HT-29 (cell line): ENCODE results near the gene AJUBA. TPM values are rescaled to one million over a fixed set of nuclear protein-coding genes. Genes with fewer than 3 reads are reported as not detected.
A peak's percentile ranks its signal among the peaks of the same experiment; 100 is the strongest.
"Not testable (repeated sequence)": the region's sequence is repeated elsewhere in the genome, so short reads cannot be mapped to it uniquely, and the experiment has no call there.

Experiments
- DNase-seq: peaks from one replicate; pipeline ENCODE4 v3.0.0-alpha.2; 2015; ENCODE audit warnings: low spot score
- total RNA-seq: library from RNA; depleted of rRNA; stranded (reverse); fragments of >200 nt; shearing (Covaris generic); gene quantifications from 2 replicates; pipeline ENCODE4 v1.2.3, GENCODE V29; 2014; rRNA removed

AJUBA gene
- 52.0 and 53.6 TPM in 2 replicates for total RNA-seq

DNA sequence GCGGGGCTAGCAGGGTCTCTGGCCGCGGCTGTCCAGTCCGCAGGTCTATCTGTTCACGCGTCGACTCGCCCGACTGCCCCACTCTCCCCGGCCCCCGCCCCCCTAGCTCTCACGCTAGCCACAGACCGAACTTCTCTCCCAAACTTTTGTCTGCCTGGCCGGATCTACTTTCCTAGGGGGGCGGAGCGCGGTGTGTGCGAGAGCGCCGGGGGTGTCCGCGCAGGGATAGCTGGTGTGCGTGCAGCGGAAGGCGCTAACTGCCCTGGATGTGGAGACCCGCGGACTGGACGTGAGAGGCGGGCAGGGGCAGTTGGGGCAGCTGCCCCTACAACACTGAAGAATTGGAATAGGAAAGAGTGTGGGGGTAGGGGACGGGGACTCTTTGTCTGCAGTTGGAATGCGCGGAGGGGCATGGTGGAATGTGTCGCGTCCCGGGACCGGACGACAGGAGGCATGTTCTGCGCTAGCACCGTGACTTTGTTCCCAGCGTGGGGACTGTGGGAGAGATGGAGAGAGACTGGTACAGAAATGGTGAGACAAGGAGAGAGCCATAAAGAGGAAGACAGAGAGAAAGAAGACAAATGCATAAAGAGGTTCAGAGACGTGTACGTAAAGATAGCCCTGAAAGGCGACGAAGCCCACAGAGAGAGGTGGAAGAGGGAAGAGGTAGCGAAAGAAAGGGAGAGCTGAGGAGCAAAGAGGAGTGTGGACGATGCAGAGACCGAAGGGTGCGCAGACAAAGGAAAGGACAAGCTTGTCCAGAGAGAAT lies at the start of gene AJUBA:
AJUBA (minus strand) TSS at position 75 of the 769 bp plus-strand sequence. CDS start 285 bp downstream, outside the sequence.
- DNase-seq, result peak; percentile 70

DNA sequence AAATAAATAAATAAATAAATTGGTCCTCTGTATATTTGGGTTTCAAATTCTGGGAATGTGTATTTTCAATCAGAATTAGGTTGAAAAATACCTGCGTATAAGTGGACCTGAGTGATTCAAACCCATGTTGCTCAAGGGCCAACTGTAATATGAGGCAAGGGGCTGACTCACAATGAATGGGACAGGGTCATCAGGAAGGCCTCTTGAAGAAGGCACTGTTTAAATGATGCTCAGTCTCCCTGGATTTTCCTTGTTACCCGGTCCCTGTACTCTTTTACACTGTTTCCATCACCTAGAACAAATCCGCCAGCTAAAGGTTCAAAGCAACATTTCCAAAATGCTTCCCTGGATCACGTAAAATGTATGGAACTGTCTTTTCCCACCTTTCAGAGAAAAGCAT lies 48.6 kb upstream of the AJUBA start:
- no peak for DNase-seq

DNA sequence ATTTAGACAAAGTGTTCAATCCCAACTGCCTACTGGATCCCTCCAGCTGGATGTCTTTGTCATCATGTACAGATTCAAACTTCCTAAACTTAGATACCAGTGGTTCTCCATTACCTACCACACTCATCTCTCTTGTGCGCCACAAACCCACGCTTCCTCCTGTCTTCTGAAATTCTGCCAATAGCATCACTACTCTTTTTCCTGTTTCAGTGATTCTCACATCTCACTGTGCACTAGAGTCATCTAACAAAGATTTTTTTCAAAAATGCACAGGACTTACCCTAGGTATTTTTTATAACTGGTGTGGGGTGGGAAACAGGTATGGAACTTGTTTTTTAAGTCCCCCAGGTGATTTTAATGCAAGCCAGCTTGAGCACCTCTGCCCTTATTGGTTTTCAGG lies 46.4 kb upstream of the AJUBA start:
- DNase-seq, result no peak

DNA sequence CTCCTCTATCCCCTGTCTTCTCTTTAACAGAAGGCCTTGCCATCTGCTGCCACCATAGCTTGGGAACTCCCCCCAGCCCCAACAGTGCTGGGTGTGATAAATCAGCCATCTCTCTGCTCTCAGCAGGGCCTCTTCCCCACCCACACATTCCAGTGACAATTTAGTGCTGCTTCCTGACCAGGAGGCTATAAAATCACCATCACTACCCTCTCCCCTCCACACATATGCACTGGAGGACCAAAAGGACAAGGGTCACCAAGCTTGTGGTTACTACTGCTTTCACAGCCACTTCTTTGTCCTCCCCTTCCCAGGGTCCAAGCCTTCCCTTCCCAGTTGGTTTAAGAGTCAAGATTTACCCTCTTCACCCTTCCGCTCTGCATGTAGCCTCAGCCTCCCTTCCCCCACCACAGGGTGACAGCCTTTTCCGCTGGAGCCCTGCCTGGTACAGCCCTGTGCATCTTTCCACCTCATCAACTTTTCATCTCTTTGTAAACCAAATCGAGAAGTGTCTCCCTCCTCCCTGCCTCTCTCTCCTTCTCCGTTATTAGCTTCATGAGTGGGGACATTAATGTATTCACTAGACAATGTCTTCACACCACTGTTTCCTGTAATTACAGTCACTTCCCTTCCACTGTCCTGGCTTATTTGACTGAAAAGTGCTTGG lies 42.9 kb upstream of the AJUBA start:
- peak; percentile 20 for DNase-seq

DNA sequence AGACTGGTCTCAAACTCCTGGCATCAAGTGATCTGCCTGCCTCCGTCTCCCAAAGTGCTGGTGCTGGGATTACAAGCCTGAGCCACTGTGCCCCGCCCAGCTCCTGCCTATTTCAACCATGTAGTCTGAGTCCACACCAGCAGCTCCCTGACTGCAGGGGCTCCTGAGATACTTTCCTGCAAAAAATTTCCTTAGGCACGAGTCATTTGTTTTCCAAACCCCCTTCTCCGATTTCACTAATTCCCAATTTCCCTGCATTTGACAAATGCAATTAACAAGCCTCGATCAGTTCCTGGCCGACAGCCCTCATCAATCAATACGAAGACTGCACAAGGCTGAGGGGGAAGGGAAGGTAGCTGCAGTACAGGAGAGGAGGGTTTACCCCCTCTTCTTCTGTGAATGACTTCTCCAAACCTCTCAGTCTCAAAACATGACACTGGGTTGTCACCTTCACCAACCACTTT lies 42.3 kb upstream of the AJUBA start:
- DNase-seq, result no peak

DNA sequence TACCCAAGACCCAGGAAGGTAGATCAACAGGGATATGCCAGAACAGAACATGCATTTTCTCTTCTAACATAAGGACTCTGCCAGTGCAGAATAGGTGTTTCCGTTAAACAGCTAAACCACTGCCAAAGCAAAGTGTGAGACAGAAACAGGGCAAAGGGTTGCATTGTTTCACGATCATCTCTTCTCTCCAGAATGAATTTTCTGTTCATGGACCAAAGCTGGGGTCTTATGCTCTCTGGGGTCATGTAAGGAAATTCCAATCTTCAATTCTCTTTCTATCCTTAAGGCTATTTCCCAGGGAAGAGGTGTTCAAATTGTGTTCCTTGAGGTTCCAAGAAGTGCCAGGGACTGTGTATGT lies 41.4 kb upstream of the AJUBA start:
- no peak for DNase-seq

DNA sequence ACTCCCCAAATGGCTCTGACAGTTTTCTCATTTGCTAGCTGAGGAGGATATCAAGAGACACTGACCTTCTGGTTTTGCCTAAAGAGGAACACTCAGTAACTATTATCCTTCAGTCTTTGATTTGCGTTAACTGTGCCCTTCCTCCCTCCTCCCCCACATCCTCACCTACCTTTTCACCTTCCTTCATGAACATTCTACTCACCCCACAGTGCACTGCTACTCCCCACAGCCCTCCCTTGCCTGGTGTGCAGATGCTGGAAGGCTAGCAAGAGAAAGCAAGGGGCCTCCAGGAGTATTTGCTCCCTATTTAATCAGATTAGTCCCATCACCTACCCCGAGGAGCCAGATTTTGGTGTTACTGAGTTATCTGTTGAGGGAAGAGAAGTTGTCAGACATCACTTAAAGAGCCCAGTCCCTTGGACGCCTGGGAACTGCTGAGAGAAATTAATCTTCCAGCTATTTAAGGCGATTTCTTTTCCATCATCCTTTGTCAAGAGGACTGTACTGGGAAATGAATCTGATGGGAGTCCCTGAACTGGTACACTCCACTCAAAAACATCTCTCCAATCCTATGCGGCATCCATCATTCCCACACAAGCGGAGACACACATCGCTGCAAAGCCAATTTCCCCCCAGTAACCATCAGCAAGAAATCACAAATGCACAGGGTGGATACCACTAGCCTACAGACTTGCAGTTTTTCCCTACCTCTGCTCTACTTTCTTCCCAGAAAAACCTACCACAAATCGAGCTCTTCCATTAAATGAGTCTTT lies 40.9 kb upstream of the AJUBA start:
- no peak for DNase-seq

DNA sequence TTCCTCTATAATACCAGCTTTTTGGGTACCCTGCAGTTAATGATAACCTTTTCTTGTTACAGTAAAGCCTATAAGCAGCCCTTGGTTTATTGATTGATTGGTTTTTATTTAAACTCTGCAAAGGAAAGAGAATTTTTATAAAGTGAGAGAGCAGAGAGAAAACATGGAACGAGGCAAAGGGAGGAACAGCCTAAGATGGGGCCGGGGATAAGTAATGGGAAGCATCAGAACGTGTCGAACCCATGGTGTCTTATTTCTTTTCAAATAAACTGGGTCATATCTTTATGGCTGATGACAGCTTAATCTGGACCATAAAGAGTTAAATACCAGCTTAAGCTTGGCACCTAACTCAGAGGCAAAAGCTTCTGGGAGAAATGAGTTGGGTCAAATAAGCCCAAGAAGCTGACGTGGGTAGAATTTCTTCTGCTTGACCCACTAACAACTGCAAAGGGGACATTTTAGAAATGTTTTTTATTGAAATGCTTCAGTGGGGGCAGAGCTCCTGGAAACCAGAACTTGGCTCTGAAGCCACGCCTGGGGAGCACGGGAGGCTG lies 39.6 kb upstream of the AJUBA start:
- DNase-seq, result no peak

DNA sequence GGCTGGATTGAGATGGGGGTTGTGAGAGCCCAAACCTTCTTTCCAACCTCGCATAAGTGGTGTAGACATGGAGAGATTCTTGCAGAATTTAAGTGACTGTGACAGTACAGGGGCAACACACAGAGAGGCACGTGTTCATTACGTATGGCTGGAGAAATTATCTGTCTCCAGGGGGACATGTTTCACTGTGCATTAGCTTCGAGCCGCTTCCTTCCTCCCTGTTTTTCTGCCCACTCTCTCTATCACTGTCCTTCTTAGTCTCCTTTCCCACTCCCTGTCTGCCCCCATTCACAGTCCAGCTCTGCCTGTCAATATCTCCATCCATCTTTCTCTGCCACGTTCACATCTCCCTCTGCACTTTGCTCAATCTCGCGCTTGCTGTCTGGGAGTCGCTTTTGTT lies 39.1 kb upstream of the AJUBA start:
- no peak for DNase-seq

DNA sequence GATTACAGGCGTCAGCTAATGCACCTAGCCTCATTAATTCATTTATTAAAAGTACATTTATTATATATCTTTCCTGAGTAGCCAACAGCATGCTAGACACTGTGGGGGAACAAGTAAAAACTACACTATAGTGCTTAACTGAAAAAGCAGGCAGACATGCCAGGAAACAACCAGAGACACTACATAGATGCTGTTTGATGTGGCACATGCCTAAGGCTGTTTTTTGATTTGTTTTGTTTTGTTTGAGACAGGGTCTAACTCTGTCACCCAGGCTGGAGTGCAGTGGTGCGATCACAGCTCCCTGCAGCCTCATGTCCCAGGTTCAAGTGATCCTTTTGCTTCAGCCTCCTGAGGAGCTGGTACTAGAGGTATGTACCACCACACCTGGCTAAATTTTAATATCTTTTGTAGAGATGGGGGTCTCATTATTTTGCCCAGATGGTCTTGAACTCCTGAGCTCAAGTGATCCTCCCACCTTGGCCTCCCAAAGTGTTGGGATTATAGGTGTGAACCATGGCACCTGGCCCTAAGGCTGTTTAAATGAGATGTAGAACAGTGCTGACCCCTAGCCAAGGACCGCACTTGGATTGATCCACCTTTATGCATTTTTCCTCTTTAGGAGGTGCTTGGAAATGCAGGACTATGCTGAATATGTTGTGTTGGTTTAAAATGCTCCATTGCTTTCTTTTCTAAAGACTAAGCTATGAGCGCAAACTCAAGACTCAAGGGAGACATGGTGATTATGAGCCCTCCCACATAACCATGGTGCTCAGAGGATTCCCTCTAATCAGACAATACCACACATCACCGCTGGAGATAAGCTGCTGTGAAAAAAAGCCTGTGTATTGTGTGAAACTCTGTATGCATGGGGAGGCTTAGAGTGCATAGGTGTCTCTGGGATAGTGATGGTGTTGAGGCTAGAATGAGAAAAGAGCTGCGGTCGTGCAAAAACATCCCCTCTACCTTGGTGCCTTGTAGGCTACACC lies 38.1 kb upstream of the AJUBA start:
- no peak for DNase-seq

DNA sequence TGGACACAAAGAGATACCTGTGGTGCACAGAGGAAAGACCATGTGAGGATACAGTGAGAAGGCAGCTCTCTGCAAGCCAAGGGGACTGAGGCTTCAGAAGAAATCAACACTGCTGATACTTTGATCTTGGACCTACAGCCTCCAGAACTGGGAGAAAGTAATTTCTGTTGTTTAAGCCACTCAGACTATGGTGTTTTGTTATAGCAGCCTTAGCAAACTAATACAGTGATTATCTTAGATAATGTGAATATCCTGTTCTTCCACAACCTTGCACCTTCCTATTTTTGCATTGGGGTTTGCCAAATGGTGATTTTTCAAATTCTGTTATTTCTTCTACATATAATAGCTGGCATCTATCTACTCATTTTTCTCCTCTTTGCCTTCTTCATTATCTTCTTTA lies 35.8 kb upstream of the AJUBA start:
- DNase-seq, result no peak

DNA sequence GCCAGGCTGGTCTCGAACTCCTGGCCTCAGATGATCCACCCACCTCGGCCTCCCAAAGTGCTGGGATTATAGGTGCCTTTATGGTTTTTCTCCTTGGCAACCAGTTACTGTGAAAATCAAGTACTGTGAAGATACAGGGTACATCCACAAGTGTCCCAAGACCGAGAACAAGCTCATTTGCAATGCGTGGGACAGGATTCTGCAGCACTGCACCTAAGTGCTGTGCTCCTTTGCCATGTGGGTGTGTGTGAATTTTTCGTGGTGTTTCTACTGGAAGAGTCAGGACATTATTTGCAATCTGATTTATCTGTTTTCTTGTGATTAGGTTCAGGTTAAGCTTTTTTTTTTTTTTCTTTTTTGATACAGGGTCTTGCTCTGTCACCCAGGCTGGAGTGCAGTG lies 34.7 kb upstream of the AJUBA start:
- no peak for DNase-seq

DNA sequence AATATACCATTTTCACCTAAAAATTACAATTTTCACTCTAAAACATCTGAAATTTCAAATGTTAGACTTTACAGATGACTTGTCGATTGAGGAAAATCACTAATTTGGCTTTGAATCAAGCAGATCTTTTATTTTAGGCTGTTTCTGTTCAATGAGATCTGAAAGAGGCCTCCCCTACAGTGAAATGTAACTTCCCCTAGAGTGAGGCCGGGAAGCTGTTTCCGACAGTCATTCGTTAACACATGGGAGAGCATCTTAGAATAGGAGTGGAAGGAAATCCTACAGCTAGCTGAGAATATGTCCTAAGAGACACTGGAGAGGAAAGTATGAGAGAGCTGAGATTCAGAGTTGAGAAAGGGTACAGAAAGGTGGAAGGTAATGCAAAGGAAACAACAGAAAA lies 33.3 kb upstream of the AJUBA start:
- no peak for DNase-seq

DNA sequence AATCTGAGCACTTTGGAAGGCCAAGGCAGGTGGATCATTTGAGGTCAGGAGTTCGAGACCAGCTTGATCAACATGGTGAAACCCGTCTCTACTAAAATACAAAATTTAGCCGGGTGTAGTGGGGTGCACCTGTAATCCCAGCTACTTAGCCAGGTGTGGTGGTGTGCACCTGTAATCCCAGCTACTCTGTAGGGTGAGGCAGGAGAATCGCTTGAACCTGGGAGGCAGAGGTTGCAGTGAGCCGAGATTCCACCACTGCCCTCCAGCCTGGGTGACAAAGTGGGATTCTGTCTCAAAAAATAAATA lies 31.4 kb upstream of the AJUBA start:
- DNase-seq, result not testable (repeated sequence)

DNA sequence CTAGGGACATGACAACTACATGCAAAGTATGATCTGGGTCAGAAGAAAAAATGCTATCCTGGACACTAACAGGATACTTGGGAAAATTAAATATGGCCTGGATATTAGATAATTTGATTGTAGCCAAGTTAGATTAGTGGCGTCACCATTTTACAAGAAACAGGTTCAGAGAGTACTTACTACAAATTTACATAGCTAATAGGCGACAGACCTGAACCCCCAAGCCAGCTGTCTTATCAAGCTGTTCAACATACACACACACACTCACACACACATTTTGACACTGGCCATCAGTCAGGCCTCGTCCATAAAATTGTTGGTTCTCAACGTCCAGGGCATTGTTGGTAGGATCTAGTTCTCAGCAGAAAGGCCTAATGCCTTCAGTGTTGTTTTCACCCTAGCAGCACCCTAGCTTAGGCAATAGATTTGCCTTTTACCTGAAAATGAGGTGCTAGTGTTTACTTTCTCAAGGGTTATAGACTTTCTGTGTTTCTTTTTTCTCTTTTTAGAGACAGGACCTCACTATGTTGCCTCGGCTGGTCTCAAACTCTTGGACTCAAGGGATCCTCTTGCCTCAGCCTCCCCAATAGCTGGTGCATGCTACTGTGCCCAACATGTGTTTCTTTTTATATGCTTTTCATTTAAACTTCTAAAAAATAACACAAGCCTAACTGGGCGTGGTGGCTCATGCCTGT lies 30.9 kb upstream of the AJUBA start:
- no peak for DNase-seq

DNA sequence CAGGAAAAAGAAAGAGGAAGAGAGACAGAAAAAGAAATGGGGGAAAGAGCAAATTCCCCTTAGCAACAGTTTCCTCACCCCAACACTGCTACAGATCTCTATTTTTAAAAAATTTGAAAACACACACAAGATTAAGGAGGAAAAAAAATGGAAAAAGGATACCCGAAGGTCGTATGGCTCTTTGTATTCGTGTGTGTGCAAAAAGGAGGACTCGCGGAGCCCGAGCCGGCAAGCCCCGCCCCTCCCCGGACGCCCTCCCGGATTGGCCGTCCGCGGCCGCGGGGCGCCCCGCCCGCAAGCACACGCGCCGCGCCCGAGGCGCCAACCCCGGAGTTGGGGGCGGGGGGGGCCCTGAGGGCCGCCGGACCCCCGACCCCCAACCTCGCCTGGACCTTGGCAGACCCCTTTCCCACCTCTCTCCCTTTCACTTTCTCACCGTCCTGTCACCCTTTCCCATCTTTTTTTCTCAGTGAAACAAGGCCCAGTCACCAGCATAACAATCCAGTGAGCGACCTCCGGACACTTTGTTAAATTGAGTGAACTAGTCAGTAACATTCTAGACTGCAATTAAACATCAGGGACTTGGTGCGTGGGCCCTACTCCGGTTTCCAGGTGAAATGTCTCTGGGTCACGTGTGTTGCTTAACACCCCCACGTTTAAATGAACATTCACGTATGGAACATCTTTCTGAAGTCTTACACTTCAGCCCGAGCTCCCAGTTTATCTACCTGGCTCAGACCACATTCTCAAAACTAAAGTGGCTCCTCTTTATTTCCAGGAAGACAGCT lies 27.8 kb upstream of the AJUBA start, which contains the start of gene C14orf93:
C14orf93 (minus strand) TSS at position 205 of the 788 bp plus-strand sequence. CDS start 11,120 bp downstream, outside the sequence.
- DNase-seq, result peak; percentile 58

DNA sequence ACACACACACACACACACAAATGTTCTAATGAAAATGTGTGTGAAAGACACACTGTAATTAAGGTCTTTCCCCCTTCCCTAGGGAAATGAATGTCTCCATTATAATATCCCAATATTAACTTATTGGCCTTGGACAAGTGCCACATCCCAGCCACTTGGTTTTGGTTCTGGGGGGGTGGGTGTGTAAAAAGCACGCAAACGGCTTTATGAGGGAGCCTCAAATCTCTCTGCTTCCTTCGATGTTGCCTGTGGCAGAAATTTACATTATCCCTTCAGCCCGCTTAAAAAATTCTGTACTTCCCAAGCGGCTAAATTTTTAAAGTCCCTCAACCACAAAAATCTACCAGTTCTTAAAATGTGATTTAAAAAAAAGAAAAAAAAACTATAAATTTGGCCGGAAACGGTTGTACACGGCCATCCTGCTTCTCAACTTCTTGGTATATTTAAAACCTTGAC lies 27.2 kb upstream of the AJUBA start:
- no peak for DNase-seq

DNA sequence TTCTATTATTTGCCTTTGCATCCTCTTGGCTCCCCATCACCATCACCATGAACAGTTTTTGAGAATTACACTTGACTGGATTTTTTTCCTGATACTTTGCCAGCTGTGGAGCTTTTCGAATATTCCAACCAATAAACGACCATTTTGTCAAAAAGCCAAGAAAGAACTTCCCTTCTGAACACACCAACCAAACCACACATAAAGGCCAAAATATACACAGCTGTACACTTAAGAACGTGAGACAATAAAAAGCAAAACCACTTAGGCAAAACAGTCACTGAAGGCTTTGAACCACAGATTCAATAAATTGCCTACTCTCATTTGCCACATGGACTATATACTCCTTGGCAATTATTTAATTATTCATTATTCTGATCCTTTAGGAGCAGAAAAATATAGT lies 26.5 kb upstream of the AJUBA start:
- no peak for DNase-seq
